Omental fat pad (tissue), 4 donors: ENCODE measurements around the gene TRIM7. TPM values are rescaled to one million over a fixed set of nuclear protein-coding genes. Genes with fewer than 3 reads are reported as not detected.
A peak's percentile ranks its signal among the peaks of the same experiment; 100 is the strongest.

ENCODE experiments used
- ATAC-seq: fragments of 150-250 bp; one replicate; pipeline ENCODE4 v1.9.1; 2016; ENCODE audit warnings: mild to moderate bottlenecking, moderate library complexity; ENCODE audit not compliant: low FRiP score
- DNase-seq: peaks from one replicate; pipeline ENCODE4 v3.0.0-alpha.2; 2019; ENCODE audit warnings: low spot score
- total RNA-seq, 4 donors: library from RNA; depleted of rRNA; stranded (reverse); fragments of >200 nt; gene quantifications; one replicate each; pipeline ENCODE4 v1.1.0, GENCODE V29; 2016
- TF ChIP-seq, protein P1 (sequence below), 3 donors: fragments of 450-650 bp; IDR thresholded peaks; one replicate each; pipeline ENCODE4 v1.5.1; 2016 to 2017; ENCODE audit warnings: antibody characterized with exemption in 3 of 3, mild to moderate bottlenecking in 3 of 3, moderate library complexity in 2 of 3

Gene TRIM7
- total RNA-seq, 4 donors from 2014 or later = 0.79 to 2.9 (median 1.1) TPM

DNA sequence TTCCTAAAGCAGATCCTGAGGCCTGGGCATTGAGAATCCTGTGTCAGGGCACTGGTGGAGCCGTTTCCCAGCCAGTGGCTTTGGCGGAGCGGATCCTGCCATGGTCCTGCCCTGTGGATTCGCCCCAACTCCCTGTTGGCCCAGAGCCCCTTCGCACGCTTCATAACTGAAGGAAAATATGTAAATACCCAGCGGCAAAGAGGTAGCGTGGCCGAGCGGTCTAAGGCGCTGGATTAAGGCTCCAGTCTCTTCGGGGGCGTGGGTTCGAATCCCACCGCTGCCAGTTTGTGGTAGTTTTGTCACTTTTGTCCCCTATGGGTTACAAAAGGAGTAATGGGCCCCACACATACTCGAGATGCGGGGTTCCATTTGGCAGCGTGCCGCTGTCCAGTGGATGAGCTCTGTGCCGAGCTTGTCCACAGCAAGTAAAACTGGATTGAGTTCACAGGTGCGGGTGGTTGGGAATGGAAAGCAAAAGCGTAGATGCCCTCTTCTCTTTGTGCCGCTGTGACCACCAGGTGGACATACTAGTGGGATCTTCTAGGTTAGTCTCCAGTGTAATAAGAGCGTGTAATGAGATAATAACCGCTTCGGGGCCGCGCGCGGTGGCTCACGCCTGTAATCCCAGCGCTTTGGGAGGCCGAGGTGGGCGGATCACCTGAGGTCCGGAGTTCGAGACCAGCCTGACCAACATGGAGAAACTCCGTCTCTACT lies 17.3 kb downstream of the TRIM7 start:
- peak; percentile 38 for DNase-seq
- TF ChIP-seq, protein P1, sequence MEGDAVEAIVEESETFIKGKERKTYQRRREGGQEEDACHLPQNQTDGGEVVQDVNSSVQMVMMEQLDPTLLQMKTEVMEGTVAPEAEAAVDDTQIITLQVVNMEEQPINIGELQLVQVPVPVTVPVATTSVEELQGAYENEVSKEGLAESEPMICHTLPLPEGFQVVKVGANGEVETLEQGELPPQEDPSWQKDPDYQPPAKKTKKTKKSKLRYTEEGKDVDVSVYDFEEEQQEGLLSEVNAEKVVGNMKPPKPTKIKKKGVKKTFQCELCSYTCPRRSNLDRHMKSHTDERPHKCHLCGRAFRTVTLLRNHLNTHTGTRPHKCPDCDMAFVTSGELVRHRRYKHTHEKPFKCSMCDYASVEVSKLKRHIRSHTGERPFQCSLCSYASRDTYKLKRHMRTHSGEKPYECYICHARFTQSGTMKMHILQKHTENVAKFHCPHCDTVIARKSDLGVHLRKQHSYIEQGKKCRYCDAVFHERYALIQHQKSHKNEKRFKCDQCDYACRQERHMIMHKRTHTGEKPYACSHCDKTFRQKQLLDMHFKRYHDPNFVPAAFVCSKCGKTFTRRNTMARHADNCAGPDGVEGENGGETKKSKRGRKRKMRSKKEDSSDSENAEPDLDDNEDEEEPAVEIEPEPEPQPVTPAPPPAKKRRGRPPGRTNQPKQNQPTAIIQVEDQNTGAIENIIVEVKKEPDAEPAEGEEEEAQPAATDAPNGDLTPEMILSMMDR (IDR thresholded peaks at IDR 0.05) = no peak
- no peak for ATAC-seq

DNA sequence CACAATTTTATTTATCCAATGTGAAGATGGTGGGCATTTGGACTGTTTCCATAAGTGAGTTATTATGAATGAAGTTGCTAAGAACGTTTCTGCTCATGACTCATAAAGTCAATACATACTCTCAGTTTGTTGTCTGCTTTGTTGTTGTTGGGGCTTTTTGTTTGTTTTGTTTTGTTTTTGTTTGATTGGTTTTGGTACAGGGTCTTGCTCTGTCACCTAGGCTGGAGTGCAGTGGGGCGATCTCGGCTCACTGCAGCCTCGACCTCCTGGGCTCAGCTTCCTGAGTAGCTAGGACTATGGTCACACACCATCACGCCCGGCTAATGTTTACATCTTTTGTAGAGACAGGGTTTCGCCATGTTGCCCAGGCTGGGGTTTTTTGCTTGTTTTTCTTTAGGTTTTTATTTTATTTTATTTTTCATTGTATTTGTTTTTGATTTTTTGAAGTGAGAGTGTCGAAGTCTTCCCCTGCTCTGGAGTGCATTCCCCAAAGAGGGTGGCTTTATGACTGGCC lies 18.0 kb downstream of the TRIM7 start:
- no peak for DNase-seq
- ATAC-seq = no peak
- TF ChIP-seq, protein P1 (IDR thresholded peaks at IDR 0.05) = no peak

DNA sequence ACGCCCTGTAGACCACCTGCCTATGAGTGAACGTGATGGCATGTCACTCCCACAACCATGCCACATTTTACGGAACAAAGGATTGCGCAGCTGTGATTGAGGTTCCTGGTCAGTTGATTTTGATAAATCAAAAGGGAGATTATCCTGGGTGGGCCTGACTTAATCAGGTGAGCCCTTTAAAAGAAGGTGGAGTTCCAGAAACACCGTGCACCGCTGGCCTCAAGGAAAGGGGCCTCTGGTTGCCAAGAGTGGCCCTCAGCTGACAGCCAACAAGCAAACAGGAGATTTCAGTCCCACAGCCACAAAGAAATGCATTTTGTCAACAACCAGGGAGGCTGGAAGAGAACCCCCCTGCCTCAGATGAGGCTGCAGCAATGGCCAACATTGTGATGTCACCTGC lies 19.0 kb downstream of the TRIM7 start:
- DNase-seq (no peak), ATAC-seq (no peak)
- TF ChIP-seq, protein P1 (IDR thresholded peaks at IDR 0.05) = no peak

DNA sequence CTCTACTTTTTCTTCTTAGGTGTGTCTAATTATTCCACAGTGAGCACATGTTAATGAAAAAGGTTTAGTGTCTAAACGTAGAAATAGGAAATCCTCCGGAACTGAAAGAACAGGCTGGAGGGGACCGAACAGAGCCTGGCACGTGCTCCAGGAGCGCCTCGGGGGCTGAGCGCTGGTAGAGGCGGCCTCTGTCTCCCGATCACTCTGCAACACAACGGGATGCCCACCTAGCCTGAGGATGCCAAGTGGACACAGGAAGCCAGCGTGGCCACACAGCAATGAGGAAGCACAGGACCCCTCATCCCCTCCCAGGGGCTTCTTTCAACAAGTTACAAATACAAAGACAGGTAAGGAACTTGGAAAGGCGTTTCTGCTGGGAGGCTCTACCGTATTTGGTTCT lies 19.4 kb downstream of the TRIM7 start:
- DNase-seq (no peak), ATAC-seq (no peak)
- TF ChIP-seq, protein P1 (IDR thresholded peaks at IDR 0.05) = no peak

DNA sequence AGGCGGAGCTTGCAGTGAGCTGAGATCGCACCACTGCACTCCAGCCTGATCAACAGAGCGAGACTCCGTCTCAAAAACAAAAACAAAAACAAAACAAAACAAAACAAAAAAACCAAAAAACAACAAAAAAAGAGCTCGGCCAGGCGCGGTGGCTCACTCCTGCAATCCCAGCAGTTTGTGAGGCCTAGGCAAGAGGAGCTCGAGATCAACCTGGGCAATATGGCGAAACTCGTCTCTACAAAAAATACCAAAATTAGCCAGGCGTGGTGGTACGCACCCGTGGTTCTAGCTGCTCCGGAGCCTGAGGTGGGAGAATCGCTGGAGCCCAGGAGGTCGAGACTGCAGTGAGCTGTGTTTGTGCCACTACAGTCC lies 20.2 kb downstream of the TRIM7 start:
- ATAC-seq = no peak
- TF ChIP-seq, protein P1 (IDR thresholded peaks at IDR 0.05) = no peak
- no peak for DNase-seq

DNA sequence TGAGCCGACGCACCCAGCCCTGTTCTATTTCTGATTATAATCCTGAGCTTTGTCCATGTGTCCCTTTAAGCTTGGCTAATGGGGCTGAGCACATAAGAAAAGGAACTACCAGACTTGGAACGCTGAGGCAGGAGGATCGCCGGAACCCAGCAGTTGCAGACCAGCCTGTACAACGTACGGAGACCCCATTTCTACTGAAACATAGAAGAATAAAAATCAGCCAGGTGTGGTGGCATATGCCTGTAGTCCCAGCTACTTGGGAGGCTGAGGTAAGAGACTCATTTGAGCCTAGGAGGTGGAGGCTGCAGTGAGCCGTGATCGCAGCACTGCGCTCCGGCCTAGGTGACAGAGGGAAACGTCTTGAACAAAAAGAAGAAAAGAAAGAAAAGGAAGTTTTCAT lies 22.3 kb downstream of the TRIM7 start:
- no peak for DNase-seq

More for the DNA sequence above, 22.3 kb downstream of the TRIM7 start:
- TF ChIP-seq, protein P1 (IDR thresholded peaks at IDR 0.05) = no peak
- ATAC-seq = no peak
